ENCODE measurements around the gene CNN2.

The CNN2 gene

DNA sequence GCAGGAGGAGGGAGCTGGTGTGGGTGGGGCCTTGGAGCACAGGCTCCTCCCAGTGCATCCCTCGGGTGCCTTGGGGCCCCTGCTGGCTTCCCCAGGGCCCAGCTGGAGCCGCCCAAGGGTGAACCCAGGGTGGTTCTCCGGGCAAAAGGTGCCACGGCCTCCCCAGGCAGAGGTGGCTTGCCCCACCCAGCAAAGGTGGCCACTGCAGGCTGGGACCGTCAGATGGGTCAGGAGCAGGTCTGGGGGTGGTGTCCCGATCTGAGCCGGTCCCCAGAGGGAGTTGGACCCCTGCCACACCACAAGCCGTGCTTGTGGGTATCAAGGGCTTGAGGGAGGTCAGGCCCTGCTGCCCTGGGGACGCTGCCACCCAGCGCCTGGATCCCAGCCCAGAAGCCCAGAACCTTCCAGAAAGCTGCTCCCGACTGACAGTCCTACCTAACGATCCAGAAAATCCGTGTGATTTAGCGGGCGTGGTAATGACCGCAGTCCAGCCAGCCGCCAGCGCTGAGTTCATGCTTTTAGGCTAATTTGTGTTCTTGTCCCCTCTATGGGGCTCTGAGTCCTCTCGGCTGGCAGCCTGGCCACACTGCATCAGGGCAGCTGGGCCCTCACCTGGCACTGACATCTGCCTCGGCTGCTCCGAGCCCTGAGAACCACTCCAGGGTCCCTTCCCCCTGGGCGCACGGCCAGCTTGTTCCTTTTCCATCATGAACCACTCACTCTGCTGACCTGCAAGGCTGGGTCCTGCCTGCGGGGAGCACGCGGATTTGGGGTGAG is 31.2 kb upstream of the CNN2 start:
- DNase-seq (ENCODE audit: low spot score) = no peak

DNA sequence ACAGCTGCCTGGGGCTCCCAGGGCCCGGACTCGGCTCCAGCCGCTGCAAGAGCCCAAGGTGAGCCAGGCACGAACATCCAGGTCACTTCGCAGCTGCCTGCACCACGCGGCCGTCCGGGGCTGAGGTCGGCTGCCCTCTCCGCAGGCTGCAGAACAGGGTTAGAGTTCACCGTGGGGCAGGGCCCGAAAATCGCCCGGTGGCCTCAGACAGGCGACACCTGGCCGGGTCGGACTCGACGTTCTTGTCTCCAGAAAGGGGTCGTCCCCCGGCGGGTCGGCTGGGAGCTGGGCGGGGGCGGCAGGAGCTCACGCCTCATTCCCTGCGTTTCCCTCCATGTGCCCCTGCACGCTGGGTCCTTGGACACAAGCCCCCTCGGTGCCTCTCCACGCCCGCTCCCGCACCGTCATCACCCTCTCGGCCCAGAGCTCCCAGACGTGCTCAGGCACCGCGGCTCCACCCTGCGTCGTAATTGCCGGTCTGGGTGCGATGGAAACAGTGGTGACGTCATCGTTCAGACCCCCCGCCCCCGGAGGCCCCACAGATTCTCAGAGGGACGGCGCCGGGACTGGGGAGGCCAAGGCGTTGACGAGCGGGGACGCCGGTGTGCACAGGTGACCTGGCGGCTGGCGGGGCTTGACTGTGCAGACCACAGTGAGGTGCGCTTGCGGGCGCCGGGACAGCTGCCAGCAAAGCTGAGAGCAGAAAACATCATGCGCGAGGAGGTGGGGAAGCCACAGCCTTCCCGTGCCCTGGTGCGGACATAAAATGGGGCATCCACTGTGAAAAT is 30.2 kb upstream of the CNN2 start:
- no peak for DNase-seq (ENCODE audit: low spot score)

DNA sequence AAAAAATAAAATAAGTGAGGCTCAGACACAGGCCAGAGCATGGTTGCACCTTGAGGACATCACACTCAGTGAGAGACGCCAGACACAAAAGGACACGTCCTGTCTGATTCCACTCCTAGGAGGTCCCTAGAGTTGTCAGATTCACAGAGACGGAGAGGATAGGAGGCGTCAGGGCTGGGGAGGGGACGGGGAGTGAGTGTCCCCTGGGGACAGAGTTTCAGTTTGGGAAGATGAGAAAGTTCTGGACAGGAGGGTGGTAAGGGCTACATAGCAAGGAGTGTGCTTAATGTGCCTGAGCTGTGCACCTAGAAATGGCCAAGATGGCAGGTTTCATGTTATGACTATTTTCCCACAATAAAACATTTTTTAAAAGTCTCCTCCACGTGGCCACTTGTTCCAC is 28.3 kb upstream of the CNN2 start:
- DNase-seq (ENCODE audit: low spot score) = no peak

DNA sequence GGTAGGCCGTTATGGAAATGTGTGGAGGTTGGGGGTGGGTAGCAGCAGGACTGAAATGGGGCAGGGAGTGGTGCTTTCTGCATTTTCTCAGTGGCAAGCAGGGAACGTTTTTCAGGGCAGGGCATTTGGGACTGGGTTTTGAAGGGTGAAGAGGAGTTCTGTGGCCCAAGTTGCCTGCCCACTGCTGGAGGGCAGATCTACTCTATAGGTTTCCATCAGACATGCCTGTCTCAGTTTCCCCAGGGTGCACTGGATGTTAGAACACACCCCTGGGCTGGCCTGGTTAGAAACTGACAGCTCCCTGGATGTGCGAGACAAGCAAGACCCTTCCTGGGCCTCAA is 27.1 kb upstream of the CNN2 start:
- DNase-seq (ENCODE audit: low spot score) = no peak

DNA sequence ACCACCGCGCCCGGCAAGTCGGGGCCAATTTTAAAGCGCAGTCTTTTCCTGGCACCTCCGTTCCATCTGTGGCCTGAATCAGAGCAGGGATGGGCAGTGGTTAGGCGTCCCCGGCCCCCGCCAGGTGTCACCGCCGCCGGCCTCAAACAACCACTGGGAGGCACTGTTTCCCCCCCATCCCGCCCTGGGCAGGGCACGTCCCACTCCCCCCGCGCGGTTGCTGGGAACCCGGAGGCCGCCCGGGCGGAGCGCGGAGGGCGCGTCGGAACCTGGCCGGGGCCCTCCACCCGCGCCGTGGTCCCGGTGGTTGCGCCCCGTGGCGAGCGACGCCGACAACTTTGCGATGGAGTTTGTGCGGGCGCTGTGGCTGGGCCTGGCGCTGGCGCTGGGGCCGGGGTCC is 26.3 kb upstream of the CNN2 start, which contains the start of gene GRIN3B:
Gene GRIN3B, plus strand, starts transcription at position 325 of the 400 bp plus-strand sequence. Its CDS starts 19 bp downstream, at position 344.
- DNase-seq (ENCODE audit: low spot score) = no peak

DNA sequence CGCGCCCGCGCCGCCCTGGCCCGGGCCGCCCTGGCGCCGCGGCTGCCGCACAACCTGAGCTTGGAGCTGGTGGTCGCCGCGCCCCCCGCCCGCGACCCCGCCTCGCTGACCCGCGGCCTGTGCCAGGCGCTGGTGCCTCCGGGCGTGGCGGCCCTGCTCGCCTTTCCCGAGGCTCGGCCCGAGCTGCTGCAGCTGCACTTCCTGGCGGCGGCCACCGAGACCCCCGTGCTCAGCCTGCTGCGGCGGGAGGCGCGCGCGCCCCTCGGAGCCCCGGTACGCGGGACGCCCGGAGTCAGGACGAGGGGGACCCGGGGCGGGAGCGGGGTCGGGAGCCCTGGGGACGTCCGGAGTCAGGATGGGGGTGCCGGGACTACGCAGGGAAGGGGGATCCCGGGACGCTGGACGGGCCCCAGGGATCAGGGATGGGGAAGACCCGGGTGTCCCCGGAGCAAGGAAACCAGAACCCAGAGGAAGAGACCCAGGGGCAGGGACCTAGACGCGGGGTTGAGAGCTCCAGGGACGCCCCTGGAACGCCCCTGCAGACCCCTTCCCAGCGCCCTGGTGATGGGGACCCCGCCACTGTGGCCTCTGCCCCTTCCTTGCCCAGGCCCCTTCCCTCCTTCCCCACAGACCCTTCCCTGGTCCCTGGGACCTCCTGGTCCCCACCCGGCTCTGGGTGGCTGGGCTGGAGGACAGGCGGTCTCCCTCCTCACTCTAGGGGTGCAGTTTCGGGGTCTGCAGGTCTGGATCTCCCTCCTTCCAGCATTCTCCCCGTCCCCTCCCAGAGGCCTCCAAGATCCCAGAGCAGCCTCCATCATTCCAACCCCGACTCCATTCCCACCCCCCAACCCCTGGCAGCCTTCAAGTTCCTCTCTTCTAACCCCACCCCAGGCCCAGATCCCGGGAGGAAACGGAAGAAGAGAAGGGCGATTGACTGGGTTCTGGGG is 25.5 kb upstream of the CNN2 start:
- no peak for DNase-seq (ENCODE audit: low spot score)

DNA sequence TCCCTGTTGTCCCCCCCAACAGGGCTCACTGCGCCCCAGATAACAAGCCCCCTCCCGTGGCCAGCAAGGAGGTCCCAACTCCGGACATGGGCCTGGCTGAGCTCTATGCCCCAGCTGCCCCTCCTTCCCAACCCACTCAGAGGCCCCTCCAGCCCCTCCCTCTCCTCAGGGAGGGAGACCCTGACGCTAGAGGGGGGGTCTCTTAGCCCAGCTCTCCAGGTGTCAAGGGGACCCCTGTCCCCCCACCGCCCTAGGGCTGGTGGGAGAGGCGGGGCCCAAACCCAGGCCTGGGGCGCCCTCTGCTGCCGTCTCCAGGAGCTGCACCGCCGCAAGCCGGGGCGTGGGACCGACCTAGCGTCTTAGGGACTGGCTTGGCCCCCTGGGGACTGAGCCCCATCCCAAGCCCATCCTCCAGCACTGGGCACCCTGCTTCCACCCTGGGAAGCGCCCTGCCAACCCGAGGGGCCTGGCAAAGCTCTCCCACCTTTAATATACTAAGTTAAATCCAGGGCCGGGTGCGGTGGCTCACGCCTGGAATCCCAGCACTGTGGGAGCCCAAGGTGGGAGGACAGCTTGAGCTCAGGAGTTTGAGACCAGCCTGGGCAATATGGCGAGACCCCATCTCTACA is 24.8 kb upstream of the CNN2 start:
- DNase-seq (ENCODE audit: low spot score) = peak; percentile 68

DNA sequence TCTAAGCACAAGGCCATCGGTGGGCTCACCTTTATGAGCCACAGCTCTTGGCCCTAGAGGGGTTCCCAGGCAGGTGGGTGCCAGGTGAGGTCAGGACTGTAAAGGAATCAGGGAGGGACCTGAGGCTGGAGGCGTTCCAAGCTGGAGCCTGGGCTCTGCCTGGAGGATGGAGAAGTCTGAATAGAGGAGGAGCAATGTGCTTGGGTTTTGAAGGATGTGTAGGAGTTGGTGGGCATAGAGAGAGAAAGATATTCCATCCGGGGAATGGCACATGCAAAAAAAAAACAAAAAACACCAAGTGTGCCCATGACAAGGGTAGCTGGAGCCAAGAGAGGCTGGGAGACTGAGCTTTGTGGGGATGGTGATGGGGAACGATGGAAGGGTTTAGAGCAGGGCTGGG is 23.8 kb upstream of the CNN2 start:
- DNase-seq (ENCODE audit: low spot score) = no peak

DNA sequence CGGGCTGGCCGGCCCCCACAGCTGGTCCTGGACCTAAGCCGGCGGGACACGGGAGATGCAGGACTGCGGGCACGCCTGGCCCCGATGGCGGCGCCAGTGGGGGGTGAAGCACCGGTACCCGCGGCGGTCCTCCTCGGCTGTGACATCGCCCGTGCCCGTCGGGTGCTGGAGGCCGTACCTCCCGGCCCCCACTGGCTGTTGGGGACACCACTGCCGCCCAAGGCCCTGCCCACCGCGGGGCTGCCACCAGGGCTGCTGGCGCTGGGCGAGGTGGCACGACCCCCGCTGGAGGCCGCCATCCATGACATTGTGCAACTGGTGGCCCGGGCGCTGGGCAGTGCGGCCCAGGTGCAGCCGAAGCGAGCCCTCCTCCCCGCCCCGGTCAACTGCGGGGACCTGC is 23.1 kb upstream of the CNN2 start:
- DNase-seq (ENCODE audit: low spot score) = no peak

DNA sequence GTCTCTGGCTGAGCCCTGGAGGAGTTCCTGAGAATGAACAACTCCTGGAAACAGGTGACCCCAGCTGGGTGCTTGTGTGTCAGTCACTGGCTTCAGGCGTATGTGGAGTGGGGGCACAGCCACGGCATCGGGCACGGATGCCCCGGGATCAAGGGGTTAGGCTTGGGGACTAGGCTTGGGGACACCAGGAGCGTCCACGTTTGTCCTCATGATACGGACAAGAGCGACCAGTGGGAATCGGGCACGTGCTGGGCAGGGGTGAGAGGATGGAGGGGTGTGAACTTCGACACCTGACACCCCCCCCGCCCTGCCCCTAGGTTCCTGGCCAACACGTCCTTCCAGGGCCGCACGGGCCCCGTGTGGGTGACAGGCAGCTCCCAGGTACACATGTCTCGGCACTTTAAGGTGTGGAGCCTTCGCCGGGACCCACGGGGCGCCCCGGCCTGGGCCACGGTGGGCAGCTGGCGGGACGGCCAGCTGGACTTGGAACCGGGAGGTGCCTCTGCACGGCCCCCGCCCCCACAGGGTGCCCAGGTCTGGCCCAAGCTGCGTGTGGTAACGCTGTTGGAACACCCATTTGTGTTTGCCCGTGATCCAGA is 22.1 kb upstream of the CNN2 start:
- no peak for DNase-seq (ENCODE audit: low spot score)

DNA sequence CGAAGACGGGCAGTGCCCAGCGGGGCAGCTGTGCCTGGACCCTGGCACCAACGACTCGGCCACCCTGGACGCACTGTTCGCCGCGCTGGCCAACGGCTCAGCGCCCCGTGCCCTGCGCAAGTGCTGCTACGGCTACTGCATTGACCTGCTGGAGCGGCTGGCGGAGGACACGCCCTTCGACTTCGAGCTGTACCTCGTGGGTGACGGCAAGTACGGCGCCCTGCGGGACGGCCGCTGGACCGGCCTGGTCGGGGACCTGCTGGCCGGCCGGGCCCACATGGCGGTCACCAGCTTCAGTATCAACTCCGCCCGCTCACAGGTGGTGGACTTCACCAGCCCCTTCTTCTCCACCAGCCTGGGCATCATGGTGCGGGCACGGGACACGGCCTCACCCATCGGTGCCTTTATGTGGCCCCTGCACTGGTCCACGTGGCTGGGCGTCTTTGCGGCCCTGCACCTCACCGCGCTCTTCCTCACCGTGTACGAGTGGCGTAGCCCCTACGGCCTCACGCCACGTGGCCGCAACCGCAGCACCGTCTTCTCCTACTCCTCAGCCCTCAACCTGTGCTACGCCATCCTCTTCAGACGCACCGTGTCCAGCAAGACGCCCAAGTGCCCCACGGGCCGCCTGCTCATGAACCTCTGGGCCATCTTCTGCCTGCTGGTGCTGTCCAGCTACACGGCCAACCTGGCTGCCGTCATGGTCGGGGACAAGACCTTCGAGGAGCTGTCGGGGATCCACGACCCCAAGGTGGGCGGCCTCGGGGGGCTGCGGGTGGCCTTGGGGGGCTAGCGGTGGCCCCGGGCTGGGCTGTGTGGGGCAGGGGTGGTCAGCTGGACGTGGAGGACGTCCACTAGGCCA is 21.4 kb upstream of the CNN2 start:
- no peak for DNase-seq (ENCODE audit: low spot score)

DNA sequence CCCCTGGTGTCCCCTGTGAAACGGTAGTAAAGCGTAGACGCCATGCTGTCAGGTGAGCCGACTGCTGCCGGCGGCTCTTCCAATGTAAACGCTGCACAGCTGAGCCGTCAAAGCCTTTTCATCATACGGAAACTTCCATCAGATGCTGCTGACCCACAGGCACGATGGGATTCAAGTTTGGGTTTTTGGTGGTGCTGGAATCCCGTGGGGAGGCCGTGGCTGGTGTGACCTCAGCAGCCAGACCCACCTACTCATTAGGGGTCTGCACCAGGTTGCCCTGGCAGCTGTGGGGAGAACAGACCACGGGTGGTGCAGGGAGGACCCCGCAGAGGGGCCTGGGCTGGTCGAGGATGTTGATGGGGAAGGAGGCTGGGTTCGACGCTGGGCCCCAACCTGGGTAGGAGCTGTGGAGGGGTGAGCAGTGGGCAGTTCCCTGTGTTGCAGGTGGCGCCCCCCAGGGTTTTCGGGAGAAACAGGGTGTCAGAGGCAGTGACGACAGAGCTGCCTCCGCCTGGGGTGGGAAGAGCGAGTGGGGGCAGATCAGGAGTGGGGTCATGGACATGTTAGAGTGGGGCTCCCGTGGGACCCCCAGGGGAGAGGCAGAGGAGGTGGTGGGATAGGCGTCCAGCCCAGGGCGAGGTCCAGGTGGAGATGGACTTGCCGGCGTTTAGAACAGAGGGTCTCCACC is 19.6 kb upstream of the CNN2 start:
- DNase-seq (ENCODE audit: low spot score) = no peak

DNA sequence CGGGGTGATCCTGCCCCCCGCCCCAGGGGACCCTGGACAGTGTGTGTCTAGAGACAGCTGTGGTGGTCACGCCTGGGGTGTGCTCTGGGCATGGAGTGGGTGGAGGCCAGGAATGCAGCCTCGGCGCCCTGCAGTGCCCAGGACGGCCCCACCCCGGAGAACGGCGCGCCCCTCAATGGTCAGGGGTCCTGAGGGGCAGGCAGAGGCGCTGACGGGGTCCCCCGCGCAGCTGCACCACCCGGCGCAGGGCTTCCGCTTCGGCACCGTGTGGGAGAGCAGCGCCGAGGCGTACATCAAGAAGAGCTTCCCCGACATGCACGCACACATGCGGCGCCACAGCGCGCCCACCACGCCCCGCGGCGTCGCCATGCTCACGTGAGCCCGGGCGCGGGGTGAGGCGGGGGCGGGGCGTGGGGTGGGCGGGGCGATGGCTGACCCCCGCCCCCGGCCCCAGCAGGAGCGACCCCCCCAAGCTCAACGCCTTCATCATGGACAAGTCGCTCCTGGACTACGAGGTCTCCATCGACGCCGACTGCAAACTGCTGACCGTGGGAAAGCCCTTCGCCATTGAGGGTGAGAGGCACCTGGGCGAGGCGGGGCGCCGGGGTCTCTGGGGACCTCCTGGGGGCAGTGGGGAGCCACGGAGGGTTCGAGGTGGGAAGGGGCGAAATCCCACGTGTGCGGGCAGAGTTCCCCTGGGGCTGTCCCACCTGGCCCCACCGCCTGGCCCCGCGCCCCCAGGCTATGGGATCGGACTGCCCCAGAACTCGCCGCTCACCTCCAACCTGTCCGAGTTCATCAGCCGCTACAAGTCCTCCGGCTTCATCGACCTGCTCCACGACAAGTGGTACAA is 18.8 kb upstream of the CNN2 start:
- DNase-seq (ENCODE audit: low spot score) = no peak

DNA sequence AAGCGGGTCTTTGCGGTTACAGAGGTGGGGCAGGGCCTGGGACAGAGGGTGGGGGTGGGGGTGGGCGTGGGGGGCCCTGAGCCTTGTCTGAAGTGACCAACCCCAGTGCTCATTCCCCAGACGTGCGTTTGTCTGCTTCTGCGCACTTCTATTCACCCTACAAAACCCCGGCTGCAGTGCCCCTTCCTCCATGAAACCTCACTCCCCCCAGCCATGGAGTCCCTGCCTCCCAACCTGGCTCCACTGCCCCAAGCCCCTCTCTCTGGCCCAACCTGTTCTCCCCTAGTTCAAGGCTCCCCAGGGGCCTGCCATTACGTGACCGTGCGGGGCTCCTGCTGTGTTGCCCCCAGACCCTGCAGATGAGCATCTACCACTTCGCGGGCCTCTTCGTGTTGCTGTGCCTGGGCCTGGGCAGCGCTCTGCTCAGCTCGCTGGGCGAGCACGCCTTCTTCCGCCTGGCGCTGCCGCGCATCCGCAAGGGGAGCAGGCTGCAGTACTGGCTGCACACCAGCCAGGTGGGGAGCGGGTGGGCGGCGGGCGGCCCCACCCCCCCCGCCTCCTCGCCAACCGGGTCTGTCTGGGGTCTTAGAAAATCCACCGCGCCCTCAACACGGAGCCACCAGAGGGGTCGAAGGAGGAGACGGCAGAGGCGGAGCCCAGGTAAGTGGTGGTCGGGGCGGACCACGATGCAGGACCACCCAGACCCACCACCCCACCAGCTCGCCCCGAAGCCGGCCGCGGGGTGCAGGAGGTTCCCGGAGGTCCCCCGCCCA is 18.0 kb upstream of the CNN2 start:
- DNase-seq (ENCODE audit: low spot score) = no peak

DNA sequence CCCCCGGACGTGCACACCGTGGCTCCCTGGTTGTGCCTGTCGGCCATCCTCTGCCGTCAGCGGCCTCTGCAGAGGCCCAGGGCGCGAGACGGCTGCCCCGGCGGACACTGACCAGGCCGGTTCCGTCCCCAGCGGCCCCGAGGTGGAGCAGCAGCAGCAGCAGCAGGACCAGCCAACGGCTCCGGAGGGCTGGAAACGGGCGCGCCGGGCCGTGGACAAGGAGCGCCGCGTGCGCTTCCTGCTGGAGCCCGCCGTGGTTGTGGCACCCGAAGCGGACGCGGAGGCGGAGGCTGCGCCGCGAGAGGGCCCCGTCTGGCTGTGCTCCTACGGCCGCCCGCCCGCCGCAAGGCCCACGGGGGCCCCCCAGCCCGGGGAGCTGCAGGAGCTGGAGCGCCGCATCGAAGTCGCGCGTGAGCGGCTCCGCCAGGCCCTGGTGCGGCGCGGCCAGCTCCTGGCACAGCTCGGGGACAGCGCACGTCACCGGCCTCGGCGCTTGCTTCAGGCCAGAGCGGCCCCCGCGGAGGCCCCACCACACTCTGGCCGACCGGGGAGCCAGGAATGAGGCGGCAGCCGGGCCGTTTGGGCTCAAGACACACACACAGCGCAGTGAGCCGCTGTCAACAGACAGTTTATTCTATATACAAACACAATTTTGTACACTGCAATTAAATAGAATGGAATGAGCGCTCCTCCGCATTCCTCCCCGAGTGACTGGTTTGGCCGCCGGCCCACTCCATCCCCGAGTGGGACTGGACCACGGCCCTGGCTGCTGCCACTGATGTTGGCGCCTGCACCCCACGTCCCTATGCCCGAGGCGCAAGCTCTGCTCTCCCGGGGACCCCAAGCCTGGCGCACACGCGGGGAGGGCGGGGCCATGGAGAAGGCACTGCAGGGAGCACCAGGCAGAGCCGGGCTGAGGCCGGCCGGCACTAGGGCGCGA is 17.1 kb upstream of the CNN2 start:
- no peak for DNase-seq (ENCODE audit: low spot score)

DNA sequence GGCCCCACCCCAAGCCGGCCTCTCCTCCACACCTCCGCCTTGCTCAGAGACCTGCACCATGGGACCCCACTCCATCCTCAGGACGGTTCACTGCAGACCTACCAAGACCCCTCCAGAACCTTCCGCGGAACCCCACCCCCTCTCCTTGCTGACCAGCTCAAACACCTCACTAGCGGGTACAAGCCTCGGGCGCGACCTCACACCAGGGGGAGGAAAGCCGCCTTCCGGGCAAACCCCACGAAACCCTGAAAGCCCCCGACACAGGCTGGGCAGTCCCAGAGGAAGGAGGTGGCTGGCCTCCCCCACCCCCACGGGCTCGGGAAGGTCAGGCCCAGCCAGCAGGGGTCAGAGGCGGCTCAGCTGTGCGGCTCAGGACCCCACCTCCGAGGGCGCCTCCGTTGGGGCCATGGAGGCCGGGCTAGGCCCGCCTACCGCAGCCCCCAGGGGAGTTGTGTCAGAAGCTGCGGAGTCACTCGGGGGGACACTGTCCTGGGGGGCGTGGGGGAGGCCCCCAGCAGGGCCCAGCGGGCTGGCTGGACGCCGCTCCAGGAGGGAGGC is 16.3 kb upstream of the CNN2 start:
- no peak for DNase-seq (ENCODE audit: low spot score)

All from NAMALWA (cell line).